Colonic mucosa (tissue), 4 donors: ENCODE results near the gene SOHLH1. TPM values are rescaled to one million over a fixed set of nuclear protein-coding genes. Genes with fewer than 3 reads are reported as not detected.

ENCODE experiments used
- DNase-seq: peaks from one replicate; pipeline ENCODE4 v3.0.0-alpha.2; 2020
- H3K27ac ChIP-seq: fragments of 200-600 bp; one replicate; pipeline ENCODE4 v1.8.0; 2021
- H3K27me3 ChIP-seq: fragments of 200-600 bp; one replicate; pipeline ENCODE4 v1.8.0; 2021
- H3K36me3 ChIP-seq: fragments of 200-600 bp; one replicate; pipeline ENCODE4 v1.8.0; 2021
- H3K4me1 ChIP-seq: fragments of 200-600 bp; one replicate; pipeline ENCODE4 v1.8.0; 2021; ENCODE audit warnings: mild to moderate bottlenecking
- H3K4me3 ChIP-seq: fragments of 200-600 bp; one replicate; pipeline ENCODE4 v1.8.0; 2021
- H3K9ac ChIP-seq, 2 donors: one replicate each; pipeline ENCODE4 v1.7.0; 2013; ENCODE audit warnings: control low read depth in 2 of 2, low read depth in 2 of 2, low read length in 2 of 2
- H3K9me3 ChIP-seq: fragments of 200-600 bp; one replicate; pipeline ENCODE4 v1.8.0; 2021
- intact Hi-C: fragments of 100-400 bp; cut with DNase I; formaldehyde crosslinking; loops from one replicate; pipeline ENCODE4 v1.14.1; 2022
- total RNA-seq, 2 donors: library from RNA; stranded (reverse); fragmentation: NEBNext Ultra II Directional in 1 of 2; extraction: Animal tissue kit (Norgen Biotek cat#: 25700) in 1 of 2; gene quantifications; one replicate each; pipeline ENCODE4 v1.2.1, GENCODE V29; 2021
- TF ChIP-seq, protein P1 (sequence below): fragments of 200-600 bp; IDR thresholded peaks from one replicate; pipeline ENCODE4 v1.8.0; 2022; ENCODE audit warnings: antibody characterized with exemption, mild to moderate bottlenecking
- donor health status: healthy.
- donor health status: DM: no; HTN: no; CAD: no.
- donor health status: DM: no; HTN: no; CAD: no.

Gene SOHLH1
- total RNA-seq, 2 donors from 2014 or later: not detected

DNA sequence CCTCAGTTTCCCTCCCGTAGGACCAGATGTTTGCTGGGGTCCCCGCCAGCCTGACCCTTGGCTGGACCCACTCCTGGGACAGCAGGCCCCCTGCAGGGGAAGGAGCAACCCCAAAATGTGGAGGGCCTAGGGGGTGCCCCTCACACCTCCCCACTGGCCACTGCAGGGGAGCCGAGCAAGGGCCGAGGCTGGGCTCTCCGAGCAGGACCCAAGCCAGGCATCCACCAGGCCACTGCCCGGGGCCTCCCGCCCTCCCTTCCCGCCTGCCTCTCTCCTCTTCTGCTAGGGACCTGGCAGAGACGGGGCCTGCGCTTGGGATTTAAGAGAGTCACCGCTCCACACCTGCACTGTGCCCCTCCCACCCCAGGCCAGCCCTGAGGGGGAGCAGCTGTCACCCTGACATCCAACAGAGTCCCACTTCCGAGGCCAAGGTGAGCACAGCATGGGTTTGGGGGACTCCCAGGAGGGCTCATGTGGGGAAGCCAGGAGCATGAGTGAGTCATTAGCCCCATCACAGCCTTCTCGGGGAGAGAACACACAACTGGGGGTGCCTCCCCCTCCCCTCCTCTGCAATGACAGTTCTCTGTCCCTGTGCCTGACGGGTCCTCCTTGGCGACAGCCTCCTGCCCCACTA, 15.8 kb downstream of the SOHLH1 start:
- Histone ChIP-seq H3K9me3 (no peaks in the 10 kb centered on the region), H3K9ac (no peak overlapping the region), H3K27ac (no peak overlapping the region), H3K4me3 (no peak overlapping the region), H3K36me3 (no peaks in the 10 kb centered on the region), H3K27me3 (no peaks in the 10 kb centered on the region), H3K4me1 (no peaks in the 10 kb centered on the region)
- TF ChIP-seq, protein P1, sequence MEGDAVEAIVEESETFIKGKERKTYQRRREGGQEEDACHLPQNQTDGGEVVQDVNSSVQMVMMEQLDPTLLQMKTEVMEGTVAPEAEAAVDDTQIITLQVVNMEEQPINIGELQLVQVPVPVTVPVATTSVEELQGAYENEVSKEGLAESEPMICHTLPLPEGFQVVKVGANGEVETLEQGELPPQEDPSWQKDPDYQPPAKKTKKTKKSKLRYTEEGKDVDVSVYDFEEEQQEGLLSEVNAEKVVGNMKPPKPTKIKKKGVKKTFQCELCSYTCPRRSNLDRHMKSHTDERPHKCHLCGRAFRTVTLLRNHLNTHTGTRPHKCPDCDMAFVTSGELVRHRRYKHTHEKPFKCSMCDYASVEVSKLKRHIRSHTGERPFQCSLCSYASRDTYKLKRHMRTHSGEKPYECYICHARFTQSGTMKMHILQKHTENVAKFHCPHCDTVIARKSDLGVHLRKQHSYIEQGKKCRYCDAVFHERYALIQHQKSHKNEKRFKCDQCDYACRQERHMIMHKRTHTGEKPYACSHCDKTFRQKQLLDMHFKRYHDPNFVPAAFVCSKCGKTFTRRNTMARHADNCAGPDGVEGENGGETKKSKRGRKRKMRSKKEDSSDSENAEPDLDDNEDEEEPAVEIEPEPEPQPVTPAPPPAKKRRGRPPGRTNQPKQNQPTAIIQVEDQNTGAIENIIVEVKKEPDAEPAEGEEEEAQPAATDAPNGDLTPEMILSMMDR: no peak
- intact Hi-C loops: no loop called here
- no peak for DNase-seq

DNA sequence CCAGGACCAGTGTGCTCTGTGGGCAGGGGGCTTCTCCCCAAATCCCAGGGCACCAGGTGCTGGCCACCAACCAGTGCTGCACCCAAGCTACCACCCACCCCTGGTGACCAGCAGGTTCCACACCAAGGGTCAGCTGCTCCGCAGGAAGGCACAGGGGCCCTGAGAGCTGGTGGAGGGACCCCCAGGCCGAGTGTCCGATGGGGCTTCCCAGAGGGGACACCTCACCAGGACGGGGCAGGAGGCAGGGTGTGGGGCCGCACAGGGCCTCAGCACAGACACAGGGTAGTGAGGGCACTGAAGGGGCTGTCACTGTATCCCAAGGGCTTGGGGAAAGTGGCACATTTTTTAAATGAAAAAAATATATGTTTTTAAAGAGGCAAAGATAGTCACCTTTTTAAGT, 18.1 kb downstream of the SOHLH1 start:
- no peaks in the 10 kb centered on the region for H3K4me1 ChIP-seq
- TF ChIP-seq, protein P1: no peak
- no peak overlapping the region for H3K27ac ChIP-seq
- DNase-seq: no peak
- H3K9me3 ChIP-seq: no peaks in the 10 kb centered on the region
- H3K36me3 ChIP-seq: no peaks in the 10 kb centered on the region
- H3K9ac ChIP-seq: no peak overlapping the region
- intact Hi-C loops: no loop called here
- H3K27me3 ChIP-seq: no peaks in the 10 kb centered on the region
- no peak overlapping the region for H3K4me3 ChIP-seq

GRCh38 chr9:135680056-135680455, 19.2 kb downstream of the SOHLH1 start:
- intact Hi-C loops: no loop called here
- Histone ChIP-seq H3K27me3 (no peaks in the 10 kb centered on the region), H3K27ac (no peak overlapping the region), H3K9me3 (no peaks in the 10 kb centered on the region), H3K9ac (no peak overlapping the region), H3K4me3 (no peak overlapping the region), H3K36me3 (no peaks in the 10 kb centered on the region), H3K4me1 (no peaks in the 10 kb centered on the region)
- TF ChIP-seq, protein P1: no peak
- DNase-seq: no peak

GRCh38 chr9:135678236-135679017, 20.9 kb downstream of the SOHLH1 start:
- TF ChIP-seq, protein P1: no peak
- Histone ChIP-seq H3K9me3 (no peaks in the 10 kb centered on the region), H3K4me3 (no peak overlapping the region), H3K27ac (no peak overlapping the region), H3K36me3 (no peaks in the 10 kb centered on the region), H3K9ac (no peak overlapping the region), H3K4me1 (no peaks in the 10 kb centered on the region), H3K27me3 (no peaks in the 10 kb centered on the region)
- DNase-seq: no peak
- intact Hi-C loops: no loop called here

- DNase-seq: no peak
- TF ChIP-seq, protein P1: no peak
- Histone ChIP-seq H3K36me3 (no peaks in the 10 kb centered on the region), H3K4me1 (no peaks in the 10 kb centered on the region), H3K9ac (no peak overlapping the region), H3K27me3 (no peaks in the 10 kb centered on the region), H3K4me3 (no peak overlapping the region), H3K9me3 (no peaks in the 10 kb centered on the region), H3K27ac (no peak overlapping the region)
- intact Hi-C loops: no loop called here
Measured at GRCh38 chr9:135677641-135678168, 21.6 kb downstream of the SOHLH1 start.
